ENCODE measurements around the gene MOCS1. TPM values are rescaled to one million over a fixed set of nuclear protein-coding genes. Genes with fewer than 3 reads are reported as not detected.

Gene MOCS1
- total RNA-seq, 3 donors from 2014 or later (not counting 1 experiment from before 2014, with no cell fraction given), result 0.60 to 1.6 (median 1.5) TPM

- TF ChIP-seq CTCF (IDR thresholded peaks at IDR 0.05), result no peak
- Mint-ChIP-seq H3K4me3 (peak overlapping the region; percentile 35), H3K36me3 (no peaks in the 10 kb centered on the region), H3K27me3 (ENCODE audit: low read depth in 2 of 2) (peaks cover 12 to 27% of the 10 kb centered on the region in 2 donors), H3K9me3 (no peaks in the 10 kb centered on the region), H3K27ac (no peak overlapping the region), H3K4me1 (peaks cover 12 to 26% of the 10 kb centered on the region in 2 donors)
- Histone ChIP-seq H3K27me3 (ENCODE audit: control insufficient read depth, insufficient read depth, low read length) (no peaks in the 10 kb centered on the region), H3K9me3 (ENCODE audit: control insufficient read depth, insufficient read depth, low read length) (no peaks in the 10 kb centered on the region), H3K27ac (ENCODE audit: low read length) (no peak overlapping the region), H3K4me3 (ENCODE audit: low read length) (no peak overlapping the region), H3K36me3 (ENCODE audit: control insufficient read depth, insufficient read depth, low read length) (no peaks in the 10 kb centered on the region), H3K4me1 (ENCODE audit: control insufficient read depth, insufficient read depth, low read length) (peaks cover 5% of the 10 kb centered on the region)
- intact Hi-C loops (cut with micrococcal nuclease), result no loop called here
- ATAC-seq (no peak), DNase-seq (no peak)
- WGBS (ENCODE audit: insufficient coverage), result 100% methylated on average over 2 of the region's 2 CpGs
Measured at GRCh38 chr6:39935241-39935640, 979 bp upstream of the MOCS1 start.

- peak overlapping the region; percentile 81 for H3K4me3 Mint-ChIP-seq
- Histone ChIP-seq H3K27me3 (ENCODE audit: control insufficient read depth, insufficient read depth, low read length) (no peaks in the 10 kb centered on the region), H3K4me3 (ENCODE audit: low read length) (peak overlapping the region; percentile 33), H3K4me1 (ENCODE audit: control insufficient read depth, insufficient read depth, low read length) (peaks cover 5% of the 10 kb centered on the region), H3K9me3 (ENCODE audit: control insufficient read depth, insufficient read depth, low read length) (no peaks in the 10 kb centered on the region), H3K36me3 (ENCODE audit: control insufficient read depth, insufficient read depth, low read length) (no peaks in the 10 kb centered on the region), H3K27ac (ENCODE audit: low read length) (no peak overlapping the region)
- intact Hi-C loops (cut with micrococcal nuclease), result no loop called here
- no peak for TF ChIP-seq CTCF (IDR thresholded peaks at IDR 0.05)
- no peak for DNase-seq
- peak overlapping the region; percentile 31 to 86 for H3K27ac Mint-ChIP-seq
- H3K36me3 Mint-ChIP-seq, result no peaks in the 10 kb centered on the region
- 37% methylated on average over 9 of the region's 9 CpGs for WGBS (ENCODE audit: insufficient coverage)
- peaks cover 12 to 18% of the 10 kb centered on the region in 2 donors for H3K27me3 Mint-ChIP-seq (ENCODE audit: low read depth in 2 of 2)
- no peaks in the 10 kb centered on the region for H3K9me3 Mint-ChIP-seq
- peak in 2 of 3 donors; percentile 25 to 31 for ATAC-seq
- peaks cover 16 to 26% of the 10 kb centered on the region in 2 donors for H3K4me1 Mint-ChIP-seq
Measured at GRCh38 chr6:39933669-39934130, 562 bp downstream of the MOCS1 start.

- 93% methylated on average over 6 of the region's 8 CpGs for WGBS (ENCODE audit: insufficient coverage)
- H3K27ac Mint-ChIP-seq, result no peak overlapping the region
Measured at GRCh38 chr6:39932386-39932910, 1.8 kb downstream of the MOCS1 start.

More at GRCh38 chr6:39932386-39932910, 1.8 kb downstream of the MOCS1 start:
- no peaks in the 10 kb centered on the region for H3K36me3 ChIP-seq (ENCODE audit: control insufficient read depth, insufficient read depth, low read length)
- TF ChIP-seq CTCF (IDR thresholded peaks at IDR 0.05), result no peak
- H3K9me3 Mint-ChIP-seq, result no peaks in the 10 kb centered on the region
- no peaks in the 10 kb centered on the region for H3K9me3 ChIP-seq (ENCODE audit: control insufficient read depth, insufficient read depth, low read length)
- H3K4me1 ChIP-seq (ENCODE audit: control insufficient read depth, insufficient read depth, low read length), result peaks cover 5% of the 10 kb centered on the region
- H3K4me3 ChIP-seq (ENCODE audit: low read length), result no peak overlapping the region
- no peak overlapping the region for H3K27ac ChIP-seq (ENCODE audit: low read length)
- peaks cover 2 to 7% of the 10 kb centered on the region in 2 donors for H3K27me3 Mint-ChIP-seq (ENCODE audit: low read depth in 2 of 2)
- intact Hi-C loops (cut with micrococcal nuclease), result no loop called here
- no peak overlapping the region for H3K4me3 Mint-ChIP-seq
- DNase-seq (no peak), ATAC-seq (no peak)
- H3K36me3 Mint-ChIP-seq, result no peaks in the 10 kb centered on the region
- no peaks in the 10 kb centered on the region for H3K27me3 ChIP-seq (ENCODE audit: control insufficient read depth, insufficient read depth, low read length)
- H3K4me1 Mint-ChIP-seq, result peaks cover 16 to 26% of the 10 kb centered on the region in 2 donors
